GM18526 (cell line): Measurements from ENCODE around the gene OR51V1.
"Not testable (repeated sequence)": the region's sequence is repeated elsewhere in the genome, so short reads cannot be mapped to it uniquely, and the experiment has no call there.

ENCODE experiments used
- POLR2A ChIP-seq: IDR thresholded peaks from 3 replicates; pipeline ENCODE4 v1.6.1; 2011; ENCODE audit not compliant: insufficient read length; ENCODE audit errors: extremely low read depth

Gene OR51V1

GRCh38 chr11:5200582-5200981, at the start of gene OR51V1:
OR51V1 (minus strand) TSS chr11:5200682; CDS start chr11:5200682, 0 bp downstream.
- TF ChIP-seq POLR2A = no peak

GRCh38 chr11:5249807-5250396, 49.4 kb upstream of the OR51V1 start, which contains the start of gene HBG1:
HBG1 (minus strand) TSS chr11:5249857; CDS start chr11:5249804, 53 bp downstream.
- TF ChIP-seq POLR2A = not testable (repeated sequence)

- TF ChIP-seq POLR2A = no peak
These were observed 47.1 kb upstream of the OR51V1 start for GRCh38 chr11:5247472-5248192.

- no peak for TF ChIP-seq POLR2A
These were observed 46.4 kb upstream of the OR51V1 start for GRCh38 chr11:5246772-5247471.

GRCh38 chr11:5245155-5245554, 44.7 kb upstream of the OR51V1 start:
- no peak for TF ChIP-seq POLR2A

GRCh38 chr11:5243816-5244180, 43.3 kb upstream of the OR51V1 start:
- no peak for TF ChIP-seq POLR2A

GRCh38 chr11:5242933-5243815, 42.7 kb upstream of the OR51V1 start:
- TF ChIP-seq POLR2A = no peak

- no peak for TF ChIP-seq POLR2A
These were observed 41.7 kb upstream of the OR51V1 start for GRCh38 chr11:5242208-5242607.

GRCh38 chr11:5241458-5241857, 41.0 kb upstream of the OR51V1 start:
- TF ChIP-seq POLR2A = no peak

- no peak for TF ChIP-seq POLR2A
These were observed 40.0 kb upstream of the OR51V1 start for GRCh38 chr11:5240458-5240857.

GRCh38 chr11:5240056-5240455, 39.6 kb upstream of the OR51V1 start:
- TF ChIP-seq POLR2A = no peak

GRCh38 chr11:5239046-5239445, 38.6 kb upstream of the OR51V1 start:
- TF ChIP-seq POLR2A = no peak

- no peak for TF ChIP-seq POLR2A
These were observed 38.0 kb upstream of the OR51V1 start for GRCh38 chr11:5238486-5238885.

- no peak for TF ChIP-seq POLR2A
These were observed 36.9 kb upstream of the OR51V1 start for GRCh38 chr11:5237420-5237819.
